Astrocyte (in vitro differentiated cells and primary cell): ENCODE results near the gene ACAP3.

Source experiments
- EZH2 ChIP-seq: IDR thresholded peaks from 2 replicates; pipeline ENCODE4 v1.6.1; 2012; ENCODE audit warnings: mild to moderate bottlenecking, low read length, inconsistent platforms; ENCODE audit not compliant: insufficient read depth
- TF ChIP-seq, protein P1 (sequence below): IDR thresholded peaks from 2 replicates; pipeline ENCODE4 v1.5.1; 2011; ENCODE audit warnings: low read depth, mild to moderate bottlenecking, inconsistent platforms, low read length, moderate library complexity; ENCODE audit not compliant: insufficient read depth

DNA sequence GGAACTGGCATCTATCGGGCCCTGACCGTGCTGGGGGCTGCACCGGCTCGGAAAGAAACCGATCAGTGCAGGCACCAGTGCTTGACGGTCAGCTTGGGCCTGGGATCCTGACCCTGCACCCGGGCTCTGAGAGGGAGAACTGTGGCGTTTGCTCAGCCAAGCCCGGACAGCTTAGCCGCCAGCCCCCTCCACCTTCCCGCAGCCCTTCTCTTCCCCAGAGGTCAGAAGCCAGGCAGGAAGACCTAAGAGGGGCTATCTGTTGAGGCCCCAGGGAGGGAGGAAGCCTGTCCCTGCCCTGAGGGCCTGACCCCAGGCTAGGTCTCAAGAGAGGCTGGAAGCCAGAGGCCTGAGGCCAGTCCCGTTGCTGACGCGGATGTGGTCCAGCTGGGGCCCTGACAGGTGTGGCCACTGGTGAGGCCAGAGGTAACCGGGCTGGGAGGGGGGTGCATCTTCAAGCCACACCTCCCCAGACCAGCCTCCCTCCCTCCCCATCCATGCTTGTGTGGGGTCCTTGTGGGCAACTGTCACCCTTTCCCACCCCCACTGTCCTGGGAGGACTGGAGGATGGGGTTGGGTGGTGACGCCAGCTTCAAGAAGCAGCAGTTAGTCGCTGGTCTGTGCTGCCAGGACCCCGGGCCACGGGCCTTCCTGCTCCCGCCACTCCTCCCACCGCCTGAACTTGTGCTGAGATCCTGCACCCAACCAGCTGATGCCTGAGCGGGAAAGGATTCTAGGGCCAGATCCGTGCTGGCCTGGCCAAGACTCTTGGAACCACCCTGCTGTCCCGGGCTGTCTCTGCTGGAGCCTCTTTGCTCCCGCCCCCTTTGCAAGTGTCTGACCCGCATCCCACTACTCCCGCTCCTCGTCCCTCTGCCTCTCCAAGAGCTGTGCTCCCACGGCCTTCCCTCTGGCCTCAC, 44.0 kb upstream of the ACAP3 start:
- TF ChIP-seq, protein P1, sequence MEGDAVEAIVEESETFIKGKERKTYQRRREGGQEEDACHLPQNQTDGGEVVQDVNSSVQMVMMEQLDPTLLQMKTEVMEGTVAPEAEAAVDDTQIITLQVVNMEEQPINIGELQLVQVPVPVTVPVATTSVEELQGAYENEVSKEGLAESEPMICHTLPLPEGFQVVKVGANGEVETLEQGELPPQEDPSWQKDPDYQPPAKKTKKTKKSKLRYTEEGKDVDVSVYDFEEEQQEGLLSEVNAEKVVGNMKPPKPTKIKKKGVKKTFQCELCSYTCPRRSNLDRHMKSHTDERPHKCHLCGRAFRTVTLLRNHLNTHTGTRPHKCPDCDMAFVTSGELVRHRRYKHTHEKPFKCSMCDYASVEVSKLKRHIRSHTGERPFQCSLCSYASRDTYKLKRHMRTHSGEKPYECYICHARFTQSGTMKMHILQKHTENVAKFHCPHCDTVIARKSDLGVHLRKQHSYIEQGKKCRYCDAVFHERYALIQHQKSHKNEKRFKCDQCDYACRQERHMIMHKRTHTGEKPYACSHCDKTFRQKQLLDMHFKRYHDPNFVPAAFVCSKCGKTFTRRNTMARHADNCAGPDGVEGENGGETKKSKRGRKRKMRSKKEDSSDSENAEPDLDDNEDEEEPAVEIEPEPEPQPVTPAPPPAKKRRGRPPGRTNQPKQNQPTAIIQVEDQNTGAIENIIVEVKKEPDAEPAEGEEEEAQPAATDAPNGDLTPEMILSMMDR = no peak
- no peak for TF ChIP-seq EZH2
